Measurements from ENCODE around the gene AATK. TPM values are rescaled to one million over a fixed set of nuclear protein-coding genes. Genes with fewer than 3 reads are reported as not detected.
"Not testable (repeated sequence)": the region's sequence is repeated elsewhere in the genome, so short reads cannot be mapped to it uniquely, and the experiment has no call there.

AATK gene
- total RNA-seq, 2 experiments from 2014 or later, result 0.35 to 0.41 TPM

DNA sequence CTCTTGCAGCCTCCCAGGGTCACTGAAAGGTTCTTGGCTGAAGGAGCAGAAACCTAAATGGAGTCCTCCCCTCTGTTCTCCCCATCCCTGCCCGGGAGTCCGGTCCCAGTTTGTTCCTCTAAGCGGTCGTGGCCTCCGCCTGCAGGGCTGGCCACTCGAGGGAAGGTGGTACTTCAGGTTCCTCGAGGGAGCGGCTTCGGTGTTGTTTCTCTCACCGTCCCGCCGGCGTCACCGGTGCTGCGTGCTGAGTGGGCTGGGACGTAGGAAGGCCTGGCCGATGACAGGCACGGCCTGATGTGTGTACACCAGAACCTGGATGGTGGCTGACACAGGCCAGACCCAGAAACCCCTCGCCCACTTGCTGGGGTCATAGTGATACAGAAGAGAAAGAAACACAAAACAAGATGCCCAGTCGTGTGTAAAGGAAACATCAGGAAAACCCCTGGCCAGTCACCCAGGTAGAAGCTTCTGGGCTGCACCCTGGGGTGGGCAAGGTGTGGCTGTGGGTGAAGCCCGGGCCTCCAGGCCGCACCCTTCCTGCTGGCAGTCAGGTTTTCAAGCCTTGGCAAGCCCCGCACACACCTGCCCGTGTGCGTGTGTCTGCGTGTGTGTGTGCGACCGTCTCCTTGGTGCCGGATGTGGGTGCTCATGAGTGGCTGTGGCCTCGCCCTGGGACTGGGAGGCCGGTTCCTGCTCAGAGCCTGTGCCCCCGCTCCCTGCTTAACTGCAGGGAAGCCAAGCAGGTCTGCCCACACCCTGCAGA lies 79.1 kb downstream of the AATK start:
- intact Hi-C loops (cut with DNase I, micrococcal nuclease), result no loop called here
- H3K27ac Mint-ChIP-seq, result no peak overlapping the region
- no peak overlapping the region for H3K4me3 Mint-ChIP-seq
- H3K36me3 Mint-ChIP-seq (ENCODE audit: low read depth), result no peaks in the 10 kb centered on the region
- DNase-seq, result no peak
- peaks cover 5% of the 10 kb centered on the region for H3K4me1 Mint-ChIP-seq
- H3K27me3 Mint-ChIP-seq, result no peaks in the 10 kb centered on the region
- no peaks in the 10 kb centered on the region for H3K9me3 Mint-ChIP-seq (ENCODE audit: low read depth)
- ChIA-PET CTCF (no interaction called here), POLR2A (no interaction called here)
- ATAC-seq, result no peak

DNA sequence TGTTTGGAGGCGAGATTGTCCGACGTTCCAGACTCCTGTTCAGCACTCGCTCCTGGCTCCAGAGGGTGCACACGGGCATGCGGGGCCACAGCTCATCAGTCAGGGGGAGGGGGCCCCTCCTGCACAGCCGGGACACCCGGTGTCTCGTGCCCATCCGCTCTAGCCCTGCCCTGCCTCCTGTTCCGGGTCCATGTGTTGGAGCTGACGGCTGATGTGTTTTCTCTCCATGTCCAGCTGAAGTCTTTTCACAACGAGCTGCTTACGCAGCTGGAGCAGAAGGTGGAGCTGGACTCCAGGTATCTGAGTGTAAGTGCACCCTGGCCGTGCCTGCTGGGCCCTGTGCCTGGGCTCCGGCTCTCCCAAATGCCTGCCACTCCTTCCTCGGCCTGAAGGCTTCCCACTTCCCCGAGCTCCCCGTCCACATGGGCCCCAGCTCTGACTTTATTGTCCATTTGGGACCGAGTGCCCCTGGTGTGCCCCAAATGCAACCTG lies 80.6 kb downstream of the AATK start:
- no peak for DNase-seq
- CTCF ChIA-PET, result interaction anchor here (0.6 to 0.7 kb wide), 3 partner anchors 13 to 226 kb away, joined by 3 read pairs; no protein-coding TSS in a partner anchor
- Mint-ChIP-seq H3K27me3 (no peaks in the 10 kb centered on the region), H3K36me3 (ENCODE audit: low read depth) (no peaks in the 10 kb centered on the region), H3K4me3 (no peak overlapping the region), H3K27ac (no peak overlapping the region), H3K4me1 (peaks cover 4% of the 10 kb centered on the region), H3K9me3 (ENCODE audit: low read depth) (no peaks in the 10 kb centered on the region)
- intact Hi-C loops (cut with DNase I, micrococcal nuclease), result no loop called here
- ATAC-seq, result no peak
- POLR2A ChIA-PET, result no interaction called here

DNA sequence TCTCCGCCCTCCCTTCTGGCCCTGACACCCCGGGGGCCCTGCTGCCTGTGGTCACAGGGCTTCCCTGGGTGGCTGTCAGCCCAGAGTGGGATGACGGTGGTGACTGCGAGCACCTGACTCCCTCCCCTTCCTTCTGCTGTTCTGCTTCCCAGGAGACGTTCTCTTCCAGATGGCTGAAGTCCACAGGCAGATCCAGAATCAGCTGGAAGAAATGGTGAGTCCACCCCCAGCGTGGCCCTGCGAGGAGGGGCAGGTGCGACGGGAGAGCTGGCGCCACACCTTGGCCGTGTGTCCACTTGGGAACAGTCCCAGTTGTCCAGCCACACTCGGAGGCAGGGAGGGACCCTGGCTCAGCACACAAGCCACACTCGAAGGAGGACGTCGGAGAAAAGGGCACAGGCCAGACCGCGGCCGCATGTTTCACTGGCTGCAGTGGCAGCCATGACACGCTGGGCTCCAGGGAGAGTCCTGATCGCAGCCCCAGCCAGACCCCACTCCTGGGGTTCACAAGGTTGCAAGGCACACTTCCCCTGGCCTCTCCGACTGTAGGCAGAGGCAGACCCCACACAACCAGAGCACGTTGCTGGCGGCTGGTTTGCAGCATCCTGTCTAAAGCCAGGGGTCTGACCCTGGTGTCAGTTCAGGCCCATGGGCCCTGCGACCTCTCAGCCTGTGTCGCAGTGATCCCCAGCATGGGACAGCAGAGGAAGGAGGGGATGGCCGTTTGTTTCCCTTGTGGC lies 81.2 kb downstream of the AATK start:
- no peaks in the 10 kb centered on the region for H3K36me3 Mint-ChIP-seq (ENCODE audit: low read depth)
- no peak overlapping the region for H3K4me3 Mint-ChIP-seq
- ChIA-PET CTCF (interaction anchor here (0.6 to 0.7 kb wide), 3 partner anchors 13 to 226 kb away, joined by 3 read pairs; no protein-coding TSS in a partner anchor), POLR2A (no interaction called here)
- DNase-seq (no peak), ATAC-seq (no peak)
- peaks cover 4% of the 10 kb centered on the region for H3K4me1 Mint-ChIP-seq
- H3K27ac Mint-ChIP-seq, result no peak overlapping the region
- no peaks in the 10 kb centered on the region for H3K27me3 Mint-ChIP-seq
- no peaks in the 10 kb centered on the region for H3K9me3 Mint-ChIP-seq (ENCODE audit: low read depth)
- intact Hi-C loops (cut with DNase I, micrococcal nuclease), result no loop called here

DNA sequence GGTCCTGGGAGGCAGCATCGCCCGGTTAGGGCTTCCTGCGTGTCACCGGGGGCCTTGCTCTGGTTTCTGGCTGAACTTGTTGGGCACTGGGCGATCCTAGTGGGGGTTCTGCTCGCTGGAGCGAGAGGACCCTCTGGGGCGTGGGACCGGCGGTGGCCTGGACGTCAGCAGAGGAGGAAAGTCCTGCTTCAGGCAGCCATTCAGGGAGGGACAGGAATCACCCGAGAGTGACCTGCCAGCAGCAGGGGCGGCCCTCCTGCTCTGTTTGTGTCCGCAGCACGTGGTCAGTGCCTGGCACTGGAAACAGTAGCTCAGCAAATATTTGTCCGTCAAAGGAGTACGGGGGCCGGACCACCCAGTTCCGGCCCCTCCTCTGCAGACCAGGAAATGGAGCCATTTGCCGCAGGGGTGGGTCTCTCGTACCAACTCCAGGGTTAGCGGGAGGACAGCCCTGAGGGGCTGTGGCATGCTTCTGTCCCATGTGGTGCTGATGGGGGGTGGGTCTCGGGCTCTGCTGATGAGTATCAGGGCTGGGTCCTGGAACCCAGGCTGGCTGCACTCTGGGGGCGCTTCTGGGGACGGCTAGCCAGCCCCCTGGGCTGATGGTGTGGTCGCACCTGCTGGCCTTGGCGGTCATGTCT lies 82.8 kb downstream of the AATK start:
- intact Hi-C loops (cut with DNase I, micrococcal nuclease), result no loop called here
- ChIA-PET POLR2A (no interaction called here), CTCF (no interaction called here)
- Mint-ChIP-seq H3K4me1 (peaks cover 4% of the 10 kb centered on the region), H3K9me3 (ENCODE audit: low read depth) (no peaks in the 10 kb centered on the region), H3K27ac (no peak overlapping the region), H3K36me3 (ENCODE audit: low read depth) (no peaks in the 10 kb centered on the region), H3K27me3 (no peaks in the 10 kb centered on the region), H3K4me3 (no peak overlapping the region)
- DNase-seq (no peak), ATAC-seq (no peak)

DNA sequence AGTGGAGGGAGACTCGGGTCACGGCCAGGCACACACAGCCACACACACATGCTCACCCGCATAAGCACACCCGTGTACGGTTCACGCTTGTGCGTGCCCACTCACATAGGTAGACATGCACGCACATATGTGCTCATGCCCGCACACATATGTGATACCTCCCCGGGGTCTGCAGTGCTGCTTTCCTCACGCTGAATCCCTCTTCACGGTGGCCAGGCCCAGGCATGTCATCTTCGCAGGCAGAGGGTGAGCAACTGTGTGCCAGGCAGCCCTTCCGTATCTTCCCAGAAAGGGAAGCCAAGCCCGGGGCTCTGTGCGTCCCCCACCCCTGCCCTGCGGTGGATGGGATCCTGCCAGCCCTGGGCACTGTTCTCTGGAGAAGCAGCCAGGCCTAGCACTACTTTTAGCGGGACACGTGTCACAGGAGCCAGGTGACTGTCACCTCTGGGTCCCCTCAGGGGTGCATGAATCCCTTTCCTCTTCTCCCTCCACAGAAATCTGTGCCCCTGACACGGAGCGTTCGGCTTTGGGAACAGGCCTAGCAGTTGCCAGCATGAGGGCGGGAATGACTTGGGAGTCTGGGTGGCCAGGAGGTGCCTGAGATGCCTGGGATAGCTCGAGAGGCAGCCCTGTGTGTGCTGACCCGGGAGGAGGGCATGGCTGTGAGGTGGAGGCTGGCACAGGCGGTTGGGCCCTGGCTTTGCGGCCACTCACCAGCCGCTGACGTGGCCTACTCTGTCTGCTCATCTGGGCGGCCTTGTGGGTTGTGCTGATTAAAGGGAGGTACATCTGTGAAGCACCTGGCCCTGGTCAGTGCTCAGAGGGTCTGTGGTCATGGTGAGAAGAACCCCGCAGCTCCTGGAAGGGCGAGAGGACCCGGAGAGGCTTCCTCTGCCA lies 83.6 kb downstream of the AATK start:
- DNase-seq (no peak), ATAC-seq (no peak)
- intact Hi-C loops (cut with DNase I, micrococcal nuclease), result no loop called here
- ChIA-PET POLR2A (no interaction called here), CTCF (no interaction called here)
- Mint-ChIP-seq H3K9me3 (ENCODE audit: low read depth) (no peaks in the 10 kb centered on the region), H3K27me3 (no peaks in the 10 kb centered on the region), H3K4me1 (no peaks in the 10 kb centered on the region), H3K36me3 (ENCODE audit: low read depth) (no peaks in the 10 kb centered on the region), H3K27ac (no peak overlapping the region), H3K4me3 (no peak overlapping the region)

DNA sequence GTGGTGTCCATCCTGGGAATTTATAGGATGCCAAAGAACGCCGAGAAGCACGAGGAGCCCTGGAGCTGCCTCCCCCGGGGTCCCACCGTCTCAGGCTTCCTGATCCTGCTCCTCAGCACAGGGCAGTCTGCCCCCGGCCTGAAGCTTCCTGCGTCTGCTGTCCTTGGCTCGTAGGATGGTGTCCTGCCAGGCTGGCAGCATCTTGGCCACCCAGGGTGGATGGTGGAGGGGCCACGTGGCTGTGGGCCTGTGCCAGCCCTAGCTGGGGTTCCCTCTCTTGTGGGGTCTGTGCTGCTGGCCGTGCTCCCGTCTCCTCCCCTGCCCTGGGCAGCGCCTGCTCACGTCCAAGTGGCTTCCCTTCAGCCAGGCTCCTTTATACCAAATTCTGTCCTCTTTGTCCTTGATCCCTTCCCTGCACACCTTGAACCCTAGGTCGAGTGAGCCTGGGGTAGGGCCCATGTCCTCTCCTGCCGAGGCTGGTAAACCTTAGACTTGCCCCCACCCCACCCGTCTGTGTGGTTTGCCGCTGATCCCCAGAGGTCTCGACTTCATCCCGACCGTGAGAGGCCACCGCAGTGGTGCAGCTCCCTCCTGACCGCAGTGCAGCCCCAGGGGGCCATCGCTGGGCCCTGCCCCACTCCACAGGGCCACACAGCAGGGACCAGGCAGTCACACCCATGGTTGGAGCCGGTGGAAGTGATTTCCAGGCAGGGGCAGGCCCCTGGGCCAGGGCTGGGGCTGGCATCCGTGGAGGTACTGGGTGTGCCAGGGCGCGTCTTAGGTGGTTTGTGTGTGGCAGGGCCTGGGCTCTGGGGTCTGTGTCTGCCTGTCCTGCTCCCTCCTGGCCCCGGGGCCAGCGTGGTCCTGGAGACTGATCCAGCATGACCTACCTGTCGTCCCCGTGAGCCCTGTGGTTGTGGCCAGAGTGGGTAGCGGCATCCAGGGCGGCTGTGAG lies 84.5 kb downstream of the AATK start:
- DNase-seq (no peak), ATAC-seq (no peak)
- Mint-ChIP-seq H3K4me3 (no peak overlapping the region), H3K9me3 (ENCODE audit: low read depth) (no peaks in the 10 kb centered on the region), H3K4me1 (no peaks in the 10 kb centered on the region), H3K27ac (no peak overlapping the region), H3K36me3 (ENCODE audit: low read depth) (no peaks in the 10 kb centered on the region), H3K27me3 (no peaks in the 10 kb centered on the region)
- intact Hi-C loops (cut with DNase I, micrococcal nuclease), result no loop called here
- POLR2A ChIA-PET, result no interaction called here
- CTCF ChIA-PET, result interaction anchor here (0.6 kb wide), 1 partner anchor 19 kb away, joined by 3 read pairs; no protein-coding TSS in a partner anchor

DNA sequence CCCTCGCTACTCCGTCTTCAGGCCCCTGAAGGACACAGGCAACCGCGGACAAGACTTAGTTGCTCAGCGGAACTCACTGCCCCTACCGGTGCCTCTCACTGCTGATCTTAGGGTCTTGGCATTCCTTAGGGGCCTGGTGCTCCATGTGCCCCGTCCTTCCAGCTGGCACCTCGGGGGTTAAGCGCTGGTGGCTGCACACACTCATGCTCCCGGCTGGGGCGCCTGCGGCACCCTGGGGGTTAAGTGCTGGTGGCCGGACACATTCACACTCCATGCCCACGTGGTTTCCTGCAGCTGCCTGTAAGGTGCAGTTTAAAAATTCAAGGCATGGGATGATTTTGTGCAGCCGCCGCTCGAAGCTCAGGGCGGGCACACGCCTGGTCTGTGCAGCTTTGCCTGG lies 86.0 kb downstream of the AATK start:
- no peaks in the 10 kb centered on the region for H3K27me3 Mint-ChIP-seq
- CTCF ChIA-PET, result interaction anchor here (0.8 kb wide), 1 partner anchor 22 kb away, joined by 3 read pairs; no protein-coding TSS in a partner anchor
- no peak for ATAC-seq
- no peaks in the 10 kb centered on the region for H3K9me3 Mint-ChIP-seq (ENCODE audit: low read depth)
- no peaks in the 10 kb centered on the region for H3K4me1 Mint-ChIP-seq
- no peak for DNase-seq
- H3K27ac Mint-ChIP-seq, result no peak overlapping the region
- H3K36me3 Mint-ChIP-seq (ENCODE audit: low read depth), result no peaks in the 10 kb centered on the region
- H3K4me3 Mint-ChIP-seq, result no peak overlapping the region
- intact Hi-C loops (cut with DNase I, micrococcal nuclease), result no loop called here
- POLR2A ChIA-PET, result no interaction called here

DNA sequence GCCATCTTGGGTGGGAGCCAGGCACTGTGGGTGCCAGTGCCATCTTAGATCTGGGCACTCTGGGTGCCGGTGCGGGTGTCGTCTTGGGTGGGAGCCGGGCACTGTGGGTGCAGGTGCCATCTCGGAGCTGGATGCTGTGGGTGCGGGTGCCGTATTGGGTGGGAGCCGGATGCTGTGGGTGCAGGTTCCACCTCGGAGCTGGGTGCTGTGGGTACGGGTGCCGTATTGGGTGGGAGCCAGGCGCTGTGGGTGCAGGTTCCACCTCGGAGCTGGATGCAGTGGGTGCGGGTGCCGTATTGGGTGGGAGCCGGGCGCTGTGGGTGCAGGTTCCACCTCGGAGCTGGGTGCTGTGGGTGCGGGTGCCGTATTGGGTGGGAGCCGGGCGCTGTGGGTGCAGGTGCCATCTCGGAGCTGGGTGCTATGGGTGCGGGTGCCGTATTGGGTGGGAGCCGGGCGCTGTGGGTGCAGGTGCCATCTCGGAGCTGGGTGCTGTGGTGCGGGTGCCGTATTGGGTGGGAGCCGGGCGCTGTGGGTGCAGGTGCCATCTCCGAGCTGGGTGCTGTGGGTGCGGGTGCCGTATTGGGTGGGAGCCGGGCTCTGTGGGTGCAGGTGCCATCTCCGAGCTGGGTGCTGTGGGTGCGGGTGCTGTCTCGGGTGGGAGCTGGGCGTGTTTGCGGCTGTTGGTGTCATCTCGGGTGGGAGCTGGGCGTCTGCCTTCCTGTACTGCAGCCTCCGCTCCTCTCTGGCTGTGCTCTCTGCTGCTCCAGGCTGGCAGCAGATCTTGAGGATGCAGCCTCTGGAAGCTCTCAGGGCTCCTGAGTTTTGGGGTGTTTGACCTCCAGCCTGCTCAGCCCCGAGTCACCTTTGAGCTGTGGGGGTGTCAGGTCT lies 87.8 kb downstream of the AATK start:
- H3K4me1 Mint-ChIP-seq; H3K9me3 Mint-ChIP-seq (ENCODE audit: low read depth); intact Hi-C loops (cut with DNase I, micrococcal nuclease); ATAC-seq; H3K36me3 Mint-ChIP-seq (ENCODE audit: low read depth); H3K4me3 Mint-ChIP-seq; H3K27ac Mint-ChIP-seq; DNase-seq; H3K27me3 Mint-ChIP-seq: not testable (repeated sequence)
- POLR2A ChIA-PET, result interaction anchor here (0.7 kb wide), 1 partner anchor 199 kb away, joined by 3 read pairs; no protein-coding TSS in a partner anchor
- CTCF ChIA-PET, result interaction anchor here (0.7 kb wide), 1 partner anchor 495 kb away, joined by 3 read pairs; no protein-coding TSS in a partner anchor

DNA sequence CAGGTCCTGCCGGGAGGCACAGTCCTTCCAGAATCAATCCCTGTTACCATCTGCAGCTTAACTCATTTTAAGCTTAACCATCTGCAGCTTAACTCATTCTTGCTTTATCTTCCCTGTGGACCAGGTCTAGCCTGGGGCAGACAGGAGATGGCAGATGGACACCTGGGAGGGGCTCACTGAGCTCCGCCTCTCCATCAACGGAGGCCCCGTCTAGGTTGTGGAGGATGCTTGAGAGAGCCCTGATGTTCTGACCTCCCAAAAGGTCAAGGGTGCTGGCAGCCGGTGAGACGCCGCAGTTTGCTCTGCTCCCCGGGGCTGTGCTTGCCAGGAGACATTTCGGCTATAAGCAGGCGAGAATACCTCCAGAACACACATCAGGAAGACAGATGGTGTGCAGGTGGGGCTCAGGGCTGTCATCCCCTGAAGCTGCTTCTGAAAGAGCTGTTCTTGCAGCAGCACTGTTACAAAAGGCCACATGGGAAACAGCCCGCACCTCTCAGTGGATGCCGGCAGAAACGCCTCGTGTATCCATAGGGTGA lies 89.8 kb downstream of the AATK start:
- no peak for ATAC-seq
- no peak for DNase-seq
- Mint-ChIP-seq H3K27ac (no peak overlapping the region), H3K9me3 (ENCODE audit: low read depth) (no peaks in the 10 kb centered on the region), H3K4me1 (no peaks in the 10 kb centered on the region), H3K4me3 (no peak overlapping the region), H3K36me3 (ENCODE audit: low read depth) (no peaks in the 10 kb centered on the region), H3K27me3 (no peaks in the 10 kb centered on the region)
- intact Hi-C loops (cut with DNase I, micrococcal nuclease), result no loop called here
- POLR2A ChIA-PET, result interaction anchor here (0.6 kb wide), 1 partner anchor 64 kb away, joined by 3 read pairs; no protein-coding TSS in a partner anchor
- CTCF ChIA-PET, result interaction anchor here (0.6 to 1.1 kb wide), 4 partner anchors 17 to 220 kb away, joined by 3 to 4 read pairs (median 4); no protein-coding TSS in a partner anchor
